ENCODE measurements around the gene CYLC2.

The CYLC2 gene

GRCh38 chr9:102995033-102995432 is at the start of gene CYLC2:
Gene CYLC2 (plus strand): TSS chr9:102995333. CDS start chr9:102995381, 48 bp downstream.
- DNase-seq (ENCODE audit: low read depth in 3 of 3): no peak

GRCh38 chr9:102950346-102950745 is 44.8 kb upstream of the CYLC2 start:
- no peak for DNase-seq (ENCODE audit: low read depth in 3 of 3)

- no peak for DNase-seq (ENCODE audit: low read depth in 3 of 3)
These were observed 28.1 kb upstream of the CYLC2 start for GRCh38 chr9:102966999-102967398.

GRCh38 chr9:102967979-102968378 is 27.2 kb upstream of the CYLC2 start:
- DNase-seq (ENCODE audit: low read depth in 3 of 3): no peak

- DNase-seq (ENCODE audit: low read depth in 3 of 3): no peak
These were observed 22.4 kb upstream of the CYLC2 start for GRCh38 chr9:102972780-102973179.

- DNase-seq (ENCODE audit: low read depth in 3 of 3): no peak
These were observed 20.6 kb upstream of the CYLC2 start for GRCh38 chr9:102974530-102974929.

- DNase-seq (ENCODE audit: low read depth in 3 of 3): no peak
These were observed 19.9 kb upstream of the CYLC2 start for GRCh38 chr9:102975251-102975650.

GRCh38 chr9:102985162-102985895 is 9.8 kb upstream of the CYLC2 start:
- DNase-seq (ENCODE audit: low read depth in 3 of 3): no peak

GRCh38 chr9:102986425-102986824 is 8.7 kb upstream of the CYLC2 start:
- no peak for DNase-seq (ENCODE audit: low read depth in 3 of 3)

GRCh38 chr9:103003689-103004088 is 8.6 kb downstream of the CYLC2 start:
- DNase-seq (ENCODE audit: low read depth in 3 of 3): no peak

- DNase-seq (ENCODE audit: low read depth in 3 of 3): no peak
These were observed 19.1 kb downstream of the CYLC2 start for GRCh38 chr9:103014242-103014641.

- no peak for DNase-seq (ENCODE audit: low read depth in 3 of 3)
These were observed 30.7 kb downstream of the CYLC2 start for GRCh38 chr9:103025796-103026195.

GRCh38 chr9:103037508-103038477 is 42.7 kb downstream of the CYLC2 start:
- no peak for DNase-seq (ENCODE audit: low read depth in 3 of 3)

GRCh38 chr9:103041961-103042360 is 46.8 kb downstream of the CYLC2 start:
- DNase-seq (ENCODE audit: low read depth in 3 of 3): no peak
